Suprapubic skin (tissue), 3 donors: ENCODE data around the gene TCP11.

Experiments used
- POLR2A ChIP-seq, 2 donors: fragments of 450-650 bp; IDR thresholded peaks; one replicate each; pipeline ENCODE4 v1.6.1; 2017; ENCODE audit warnings: antibody characterized with exemption in 2 of 2, mild to moderate bottlenecking in 2 of 2, moderate library complexity in 2 of 2
- TF ChIP-seq, protein P1 (sequence below), 2 donors: fragments of 200-600 bp in 1 of 2; fragments of 450-650 bp in 1 of 2; sonication (generic) in 1 of 2; IDR thresholded peaks; one replicate each; pipeline ENCODE4 v1.5.1; 2016 to 2019; ENCODE audit warnings: antibody characterized with exemption in 2 of 2, mild to moderate bottlenecking in 1 of 2, moderate library complexity in 1 of 2

DNA sequence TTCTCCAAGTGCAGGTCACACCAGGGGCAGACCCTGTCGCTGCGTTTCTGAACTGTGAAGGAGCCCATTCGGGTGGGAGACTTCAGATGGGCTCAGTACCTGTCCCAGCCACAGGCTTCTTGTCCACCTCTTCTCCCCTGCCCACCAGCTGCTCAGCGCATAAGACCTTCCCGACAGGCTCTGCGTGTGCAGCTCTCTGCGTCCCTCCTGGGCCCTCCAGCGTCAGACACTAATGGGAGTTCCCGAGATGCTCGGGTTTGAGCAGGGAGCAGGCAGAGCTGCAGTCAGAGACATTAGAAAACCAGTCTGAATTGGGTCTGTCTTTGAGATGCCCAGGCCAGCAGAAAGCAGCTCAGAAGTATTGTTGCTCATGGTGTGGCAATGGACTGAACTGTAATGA is 50.4 kb downstream of the TCP11 start:
- no peak for TF ChIP-seq POLR2A (IDR thresholded peaks at IDR 0.05)
- TF ChIP-seq, protein P1, sequence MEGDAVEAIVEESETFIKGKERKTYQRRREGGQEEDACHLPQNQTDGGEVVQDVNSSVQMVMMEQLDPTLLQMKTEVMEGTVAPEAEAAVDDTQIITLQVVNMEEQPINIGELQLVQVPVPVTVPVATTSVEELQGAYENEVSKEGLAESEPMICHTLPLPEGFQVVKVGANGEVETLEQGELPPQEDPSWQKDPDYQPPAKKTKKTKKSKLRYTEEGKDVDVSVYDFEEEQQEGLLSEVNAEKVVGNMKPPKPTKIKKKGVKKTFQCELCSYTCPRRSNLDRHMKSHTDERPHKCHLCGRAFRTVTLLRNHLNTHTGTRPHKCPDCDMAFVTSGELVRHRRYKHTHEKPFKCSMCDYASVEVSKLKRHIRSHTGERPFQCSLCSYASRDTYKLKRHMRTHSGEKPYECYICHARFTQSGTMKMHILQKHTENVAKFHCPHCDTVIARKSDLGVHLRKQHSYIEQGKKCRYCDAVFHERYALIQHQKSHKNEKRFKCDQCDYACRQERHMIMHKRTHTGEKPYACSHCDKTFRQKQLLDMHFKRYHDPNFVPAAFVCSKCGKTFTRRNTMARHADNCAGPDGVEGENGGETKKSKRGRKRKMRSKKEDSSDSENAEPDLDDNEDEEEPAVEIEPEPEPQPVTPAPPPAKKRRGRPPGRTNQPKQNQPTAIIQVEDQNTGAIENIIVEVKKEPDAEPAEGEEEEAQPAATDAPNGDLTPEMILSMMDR (IDR thresholded peaks at IDR 0.05) = no peak
